Measurements from ENCODE around the gene GCNT1. TPM values are rescaled to one million over a fixed set of nuclear protein-coding genes. Genes with fewer than 3 reads are reported as not detected.

Gene GCNT1
- total and polyA plus RNA-seq, 11 donors = 0.67 to 18.0 (median 1.8) TPM

DNA sequence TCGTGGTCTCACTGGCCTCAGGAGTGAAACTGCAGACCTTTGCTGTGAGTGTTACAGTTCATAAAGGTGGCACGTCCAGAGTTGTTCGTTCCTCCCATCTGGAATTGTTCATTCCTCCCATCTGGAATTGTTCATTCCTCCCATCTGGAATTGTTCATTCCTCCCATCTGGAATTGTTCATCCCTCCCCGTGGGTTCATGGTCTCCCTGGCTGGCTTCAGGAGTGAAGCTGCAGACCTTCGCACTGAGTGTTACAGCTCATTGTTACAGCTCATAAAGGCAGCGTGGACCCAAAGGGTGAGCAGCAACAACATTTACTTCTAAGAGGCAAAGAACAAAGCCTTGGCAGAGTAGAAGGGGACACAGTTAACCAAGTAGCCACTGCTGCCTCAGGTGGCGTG is 69.1 kb downstream of the GCNT1 start:
- H3K27me3 ChIP-seq = no peaks in the 10 kb centered on the region
- H3K27ac ChIP-seq = no peak overlapping the region
- intact Hi-C loops (cut with DNase I) = no loop called here
- peaks cover 0 to 2% (median 0%) of the 10 kb centered on the region in 12 donors for H3K9me3 ChIP-seq
- no peak overlapping the region for H3K4me3 ChIP-seq
- H3K36me3 ChIP-seq = no peaks in the 10 kb centered on the region
- WGBS, 4 donors = 85 to 91% (median 88%) methylated on average over 7 of the region's 7 CpGs
- H3K4me1 ChIP-seq = peaks cover 0 to 16% (median 0%) of the 10 kb centered on the region in 12 donors
- DNase-seq = no peak
- no peak for TF ChIP-seq POLR2A (IDR thresholded peaks at IDR 0.05)
- TF ChIP-seq, protein P1, sequence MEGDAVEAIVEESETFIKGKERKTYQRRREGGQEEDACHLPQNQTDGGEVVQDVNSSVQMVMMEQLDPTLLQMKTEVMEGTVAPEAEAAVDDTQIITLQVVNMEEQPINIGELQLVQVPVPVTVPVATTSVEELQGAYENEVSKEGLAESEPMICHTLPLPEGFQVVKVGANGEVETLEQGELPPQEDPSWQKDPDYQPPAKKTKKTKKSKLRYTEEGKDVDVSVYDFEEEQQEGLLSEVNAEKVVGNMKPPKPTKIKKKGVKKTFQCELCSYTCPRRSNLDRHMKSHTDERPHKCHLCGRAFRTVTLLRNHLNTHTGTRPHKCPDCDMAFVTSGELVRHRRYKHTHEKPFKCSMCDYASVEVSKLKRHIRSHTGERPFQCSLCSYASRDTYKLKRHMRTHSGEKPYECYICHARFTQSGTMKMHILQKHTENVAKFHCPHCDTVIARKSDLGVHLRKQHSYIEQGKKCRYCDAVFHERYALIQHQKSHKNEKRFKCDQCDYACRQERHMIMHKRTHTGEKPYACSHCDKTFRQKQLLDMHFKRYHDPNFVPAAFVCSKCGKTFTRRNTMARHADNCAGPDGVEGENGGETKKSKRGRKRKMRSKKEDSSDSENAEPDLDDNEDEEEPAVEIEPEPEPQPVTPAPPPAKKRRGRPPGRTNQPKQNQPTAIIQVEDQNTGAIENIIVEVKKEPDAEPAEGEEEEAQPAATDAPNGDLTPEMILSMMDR (IDR thresholded peaks at IDR 0.05) = no peak
- no peak for ATAC-seq

DNA sequence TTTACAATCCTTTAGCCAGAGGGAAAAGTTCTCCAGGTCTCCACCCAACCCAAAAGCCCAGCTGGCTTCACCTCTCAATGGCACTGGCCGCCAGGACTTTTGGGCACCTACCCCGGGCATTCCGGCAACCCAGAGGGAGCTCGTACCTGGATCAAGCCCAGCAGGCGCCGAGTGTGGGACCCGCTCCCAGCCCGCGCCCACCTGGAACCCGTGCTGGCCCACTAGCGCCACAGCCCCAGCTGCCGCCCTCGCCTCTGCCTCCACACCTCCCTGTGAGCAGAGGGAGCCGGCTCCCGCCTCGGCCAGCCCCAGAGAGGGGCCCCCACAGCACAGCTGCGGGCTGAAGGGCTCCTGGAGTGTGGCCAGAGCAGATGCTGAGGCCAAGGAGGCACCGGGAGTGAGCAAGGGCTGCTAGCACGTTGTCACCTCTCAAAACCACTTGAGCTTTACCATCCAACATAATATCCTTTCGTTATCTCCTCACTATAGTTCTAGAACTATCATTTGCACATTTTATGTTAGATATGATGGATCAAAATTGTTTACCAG is 69.7 kb downstream of the GCNT1 start:
- Histone ChIP-seq H3K4me3 (no peak overlapping the region), H3K9me3 (peaks cover 0 to 2% (median 0%) of the 10 kb centered on the region in 12 donors), H3K27ac (no peak overlapping the region), H3K4me1 (peaks cover 0 to 23% (median 0%) of the 10 kb centered on the region in 12 donors), H3K36me3 (no peaks in the 10 kb centered on the region), H3K27me3 (no peaks in the 10 kb centered on the region)
- ATAC-seq (no peak), DNase-seq (no peak)
- TF ChIP-seq, protein P1 (IDR thresholded peaks at IDR 0.05) = no peak
- WGBS, 4 donors = 63 to 85% (median 80%) methylated on average over 11 to 20 of the region's 20 CpGs
- intact Hi-C loops (cut with DNase I) = no loop called here

DNA sequence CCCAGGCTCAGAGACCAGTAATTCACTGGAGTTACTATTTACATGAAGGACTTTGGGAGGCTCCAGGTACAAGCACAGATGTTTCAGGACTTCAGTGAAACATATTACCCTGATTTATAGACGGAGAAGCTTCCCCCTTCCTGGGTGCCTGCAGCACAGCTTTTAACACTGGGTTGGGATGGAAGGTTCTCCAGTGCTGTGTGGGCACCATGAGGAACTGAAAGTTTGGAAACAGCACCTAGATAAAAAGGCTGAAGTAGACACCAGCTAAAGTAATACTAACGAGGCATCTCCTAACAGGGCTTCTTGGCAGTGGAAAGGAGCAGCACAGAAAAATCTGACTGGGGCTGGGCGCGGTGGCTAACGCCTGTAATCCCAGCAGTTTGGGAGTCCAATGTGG is 70.7 kb downstream of the GCNT1 start:
- peaks cover 0 to 2% (median 0%) of the 10 kb centered on the region in 12 donors for H3K9me3 ChIP-seq
- no peak overlapping the region for H3K4me3 ChIP-seq
- H3K4me1 ChIP-seq = peaks cover 0 to 28% (median 2%) of the 10 kb centered on the region in 12 donors
- intact Hi-C loops (cut with DNase I) = loop anchor here in 1 of 10 donors (10.0 kb wide), 1 partner anchor 75 kb away; the partner anchor contains the start of gene GCNT1
- no peaks in the 10 kb centered on the region for H3K36me3 ChIP-seq
- no peak for TF ChIP-seq POLR2A (IDR thresholded peaks at IDR 0.05)
- TF ChIP-seq, protein P1 (IDR thresholded peaks at IDR 0.05) = no peak
- WGBS, 4 donors = 84 to 96% (median 94%) methylated on average over 5 of the region's 5 CpGs
- ATAC-seq (no peak), DNase-seq (no peak)
- no peaks in the 10 kb centered on the region for H3K27me3 ChIP-seq
- H3K27ac ChIP-seq = peak overlapping the region in 1 of 12 donors; percentile 63

DNA sequence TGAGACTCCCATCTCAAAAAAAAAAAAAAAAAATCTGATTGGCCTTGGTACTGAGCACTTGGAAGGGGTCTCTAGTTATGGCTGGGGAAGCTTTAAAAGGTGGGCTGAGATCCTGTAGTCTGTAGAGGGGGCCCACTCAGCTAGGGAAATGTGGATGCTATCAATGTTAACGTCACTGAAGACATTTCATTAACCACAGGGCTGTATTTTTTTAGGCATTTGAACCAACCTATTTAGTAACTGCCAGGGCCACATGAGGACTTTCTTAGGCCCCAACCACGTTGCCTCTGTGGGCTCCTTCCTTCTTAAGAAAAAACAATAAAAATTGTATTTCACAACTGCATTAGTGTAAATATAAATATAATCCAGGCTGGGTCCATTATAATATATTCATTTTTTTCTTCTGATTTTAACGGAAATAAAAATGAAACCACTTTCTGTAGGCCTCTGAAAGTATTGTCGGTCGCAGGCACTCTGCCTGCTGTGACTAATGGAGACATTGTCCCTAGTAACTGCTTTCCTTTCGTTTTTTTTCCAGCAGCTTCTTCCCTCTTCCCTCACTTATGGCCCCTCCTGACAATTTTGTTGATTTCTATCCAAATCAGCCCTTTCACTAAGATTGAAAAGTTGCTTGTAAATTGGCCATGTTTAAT is 71.6 kb downstream of the GCNT1 start:
- DNase-seq = no peak
- no peak for TF ChIP-seq POLR2A (IDR thresholded peaks at IDR 0.05)
- TF ChIP-seq, protein P1 (IDR thresholded peaks at IDR 0.05) = no peak
- Histone ChIP-seq H3K4me3 (peak overlapping the region in 1 of 12 donors; percentile 14), H3K36me3 (no peaks in the 10 kb centered on the region), H3K9me3 (peaks cover 0 to 2% (median 0%) of the 10 kb centered on the region in 12 donors), H3K4me1 (peaks cover 0 to 28% (median 2%) of the 10 kb centered on the region in 12 donors), H3K27me3 (no peaks in the 10 kb centered on the region), H3K27ac (peak overlapping the region in 4 of 12 donors; percentile 6 to 63 (median 36))
- intact Hi-C loops (cut with DNase I) = loop anchor here in 1 of 10 donors (10.0 kb wide), 1 partner anchor 76 kb away; the partner anchor contains the start of gene GCNT1
- peak in 1 of 4 donors; percentile 63 for ATAC-seq
- 53 to 56% (median 54%) methylated on average over 6 of the region's 6 CpGs for WGBS, 4 donors
